A673 (cell line): Measurements from ENCODE around the gene TRABD2A. TPM values are rescaled to one million over a fixed set of nuclear protein-coding genes. Genes with fewer than 3 reads are reported as not detected.

ENCODE experiments used
- BruUV-seq: library from RNA; stranded (reverse); fragments of 400-500 nt; replicated peaks from 2 replicates; lab custom pipeline; 2021; lab: Mats Ljungman, UMichigan
- CTCF ChIA-PET: fragments of 300-600 bp; sonication (Branson Sonifier 250); formaldehyde crosslinking; loops from one replicate; lab custom pipeline; 2022; ENCODE audit warnings: antibody characterized with exemption; lab: Charles Lee
- POLR2A ChIA-PET: fragments of 300-600 bp; sonication (Branson Sonifier 250); formaldehyde crosslinking; loops from one replicate; lab custom pipeline; 2022; ENCODE audit warnings: antibody characterized with exemption; ENCODE audit not compliant: low non-redundant PET; lab: Charles Lee
- DNase-seq: peaks from one replicate; pipeline ENCODE4 v3.0.0-alpha.2; 2015; ENCODE audit warnings: low spot score
- H3K27ac ChIP-seq: fragments of 200-600 bp; sonication (generic); 2 replicates; pipeline ENCODE4 v1.5.1; 2016; ENCODE audit warnings: mixed run types, low read depth, mild to moderate bottlenecking, mixed read lengths, antibody characterized with exemption, low read length; ENCODE audit not compliant: poor library complexity, severe bottlenecking
- H3K27me3 ChIP-seq: fragments of 200-600 bp; sonication (generic); replicated peaks from 2 replicates; pipeline ENCODE4 v1.6.1; 2017; ENCODE audit warnings: mixed run types, low read depth, mild to moderate bottlenecking, mixed read lengths, antibody characterized with exemption, low read length; ENCODE audit not compliant: insufficient read depth, poor library complexity
- H3K36me3 ChIP-seq: fragments of 200-600 bp; sonication (generic); 2 replicates; pipeline ENCODE4 v1.6.1; 2016; ENCODE audit warnings: mixed run types, mild to moderate bottlenecking, mixed read lengths, antibody characterized with exemption, low read length; ENCODE audit not compliant: insufficient read depth, poor library complexity, severe bottlenecking
- H3K4me1 ChIP-seq: fragments of 200-600 bp; sonication (generic); 2 replicates; pipeline ENCODE4 v1.6.1; 2017; ENCODE audit warnings: mixed run types, mild to moderate bottlenecking, mixed read lengths, antibody characterized with exemption, low read length; ENCODE audit not compliant: insufficient read depth, poor library complexity, severe bottlenecking
- H3K4me3 ChIP-seq: fragments of 200-600 bp; sonication (generic); 2 replicates; pipeline ENCODE4 v1.5.1; 2016; ENCODE audit warnings: low read depth, mixed run types, mild to moderate bottlenecking, mixed read lengths, low read length; ENCODE audit not compliant: poor library complexity, severe bottlenecking
- H3K9me3 ChIP-seq: fragments of 200-600 bp; sonication (generic); 2 replicates; pipeline ENCODE4 v1.6.1; 2016; ENCODE audit warnings: mixed run types, low read depth, mild to moderate bottlenecking, mixed read lengths, antibody characterized with exemption, low read length; ENCODE audit not compliant: poor library complexity, severe bottlenecking
- CTCF ChIP-seq: fragments of 300-800, 200-600 bp; sonication (generic); conservative IDR thresholded peaks from 2 replicates; pipeline ENCODE4 v1.5.1; 2017; ENCODE audit warnings: low read depth, mild to moderate bottlenecking, antibody characterized with exemption, low read length, moderate library complexity, mixed read lengths
- EZH2 ChIP-seq: fragments of 200-600 bp; sonication (generic); IDR thresholded peaks from 2 replicates; pipeline ENCODE4 v1.6.1; 2017; ENCODE audit warnings: borderline replicate concordance, low read depth, mild to moderate bottlenecking, mixed read lengths, antibody characterized with exemption, low read length; ENCODE audit not compliant: poor library complexity, severe bottlenecking
- intact Hi-C: fragments of 100-400 bp; cut with micrococcal nuclease; formaldehyde crosslinking; loops from one replicate; pipeline ENCODE4 v1.10.0; 2022; ENCODE audit not compliant: unreplicated experiment
- total RNA-seq: library from RNA; stranded (reverse); gene quantifications from 2 replicates; pipeline ENCODE4 v1.2.3, GENCODE V29; 2021

Gene TRABD2A
- total RNA-seq, 1 experiment from 2014 or later: 0.67 TPM

DNA sequence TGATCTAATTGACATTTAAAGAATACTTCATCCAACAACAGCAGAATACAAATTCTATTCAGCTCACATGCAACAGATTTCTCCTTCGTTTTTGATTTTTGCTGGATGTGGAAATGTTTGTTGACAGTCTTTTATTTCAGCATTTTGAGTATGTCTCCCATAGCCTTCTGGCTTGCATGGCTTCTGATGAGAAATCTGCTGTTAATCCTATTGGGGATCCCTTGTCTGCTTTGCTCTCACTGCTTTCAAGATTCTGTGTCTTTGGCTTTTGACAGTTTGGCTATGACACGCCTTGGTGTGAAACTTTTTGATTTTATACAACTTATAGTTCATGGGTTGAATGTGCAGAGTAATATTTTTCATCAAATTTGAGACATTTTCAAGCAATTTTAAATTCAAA is 44.7 kb downstream of the TRABD2A start:
- intact Hi-C loops: no loop called here

DNA sequence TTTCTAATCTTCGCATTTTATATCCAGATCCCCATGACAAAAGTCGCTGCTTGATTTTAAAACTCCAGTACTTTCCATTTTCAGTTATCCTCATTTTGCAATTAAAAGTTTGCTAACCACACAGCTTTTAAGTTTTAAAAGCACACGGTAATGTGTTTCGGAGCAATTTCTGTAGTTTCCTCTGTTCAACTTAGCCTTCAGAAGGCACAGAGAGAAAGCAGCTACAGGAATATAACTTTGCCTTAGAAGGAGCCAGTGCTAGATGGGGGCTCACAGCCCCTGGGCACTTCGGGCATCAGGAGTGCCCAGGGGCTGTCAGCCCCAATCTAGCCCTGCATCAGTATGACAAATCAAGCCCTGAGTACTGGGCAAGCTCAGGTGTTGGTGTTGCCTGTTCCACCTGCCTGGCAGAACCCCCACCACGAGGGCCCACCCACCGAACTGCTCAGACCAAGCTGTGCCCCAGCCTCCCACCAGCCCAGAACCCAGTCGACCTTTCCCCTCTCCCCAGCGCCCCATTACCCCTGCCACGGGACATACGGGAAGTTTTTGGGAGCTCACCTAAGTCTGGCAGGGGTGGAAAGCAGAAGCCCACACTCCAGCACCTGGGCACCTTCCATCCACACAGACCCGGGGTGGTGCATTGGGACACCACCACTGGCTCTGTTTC is 47.3 kb downstream of the TRABD2A start:
- CTCF ChIA-PET: no interaction called here

More for the DNA sequence above, 44.7 kb downstream of the TRABD2A start:
- no peak overlapping the region for H3K4me3 ChIP-seq
- no peak for DNase-seq
- H3K4me1 ChIP-seq: no peaks in the 10 kb centered on the region
- ChIA-PET POLR2A (no interaction called here), CTCF (no interaction called here)
- H3K36me3 ChIP-seq: no peaks in the 10 kb centered on the region
- BruUV-seq: no TSS peak
- H3K27ac ChIP-seq: no peak overlapping the region
- H3K27me3 ChIP-seq: peaks cover 3% of the 10 kb centered on the region
- H3K9me3 ChIP-seq: peaks cover 7% of the 10 kb centered on the region
- TF ChIP-seq CTCF (no peak), EZH2 (no peak)

DNA sequence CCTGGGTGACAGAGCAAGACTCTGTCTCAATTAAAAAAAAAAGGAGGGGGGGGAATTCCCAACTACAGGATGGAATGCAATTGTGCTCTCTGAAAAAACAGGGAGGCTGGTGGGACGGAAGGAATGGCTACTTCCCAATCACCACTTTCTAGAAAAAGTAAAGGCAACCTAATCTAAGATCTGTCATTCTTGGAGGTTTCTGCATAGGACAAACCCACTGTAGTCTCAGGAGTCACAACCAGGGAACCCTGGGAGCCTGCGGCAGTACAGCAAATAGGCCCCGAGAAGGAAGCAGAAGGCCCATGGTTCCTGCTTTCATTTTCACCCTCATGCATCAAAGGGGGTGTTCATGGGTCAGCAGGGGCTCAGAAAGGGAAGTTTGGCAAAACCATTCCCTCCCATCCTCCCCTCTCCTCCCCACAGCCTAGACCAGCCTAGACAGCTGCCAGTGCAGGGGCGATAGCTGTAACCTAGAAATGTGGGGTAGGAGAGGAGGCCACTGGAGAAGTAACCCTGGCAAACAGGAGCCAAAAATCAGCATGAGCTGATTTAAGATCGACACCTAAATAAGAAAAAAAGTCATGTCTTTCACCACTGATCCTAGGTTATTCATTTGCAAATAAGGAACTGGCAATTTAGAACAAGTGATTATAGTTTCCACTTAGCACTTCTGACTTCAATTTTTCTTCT is 48.0 kb downstream of the TRABD2A start:
- no peak for TF ChIP-seq EZH2
- no peak for TF ChIP-seq CTCF
- Histone ChIP-seq H3K4me1 (no peaks in the 10 kb centered on the region), H3K27ac (no peak overlapping the region), H3K4me3 (no peak overlapping the region), H3K27me3 (no peaks in the 10 kb centered on the region), H3K36me3 (no peaks in the 10 kb centered on the region), H3K9me3 (peaks cover 7% of the 10 kb centered on the region)
- ChIA-PET POLR2A (no interaction called here), CTCF (no interaction called here)
- intact Hi-C loops: no loop called here
- no TSS peak for BruUV-seq
- no peak for DNase-seq

More for the DNA sequence above, 47.3 kb downstream of the TRABD2A start:
- no peak overlapping the region for H3K4me3 ChIP-seq
- DNase-seq: no peak
- H3K4me1 ChIP-seq: no peaks in the 10 kb centered on the region
- no peaks in the 10 kb centered on the region for H3K36me3 ChIP-seq
- TF ChIP-seq EZH2 (no peak), CTCF (no peak)
- POLR2A ChIA-PET: no interaction called here
- H3K27me3 ChIP-seq: no peaks in the 10 kb centered on the region
- intact Hi-C loops: no loop called here
- no peak overlapping the region for H3K27ac ChIP-seq
- no TSS peak for BruUV-seq
- peaks cover 7% of the 10 kb centered on the region for H3K9me3 ChIP-seq
